COLO668 (cell line): ENCODE results near the gene QPRT.
"Not testable (repeated sequence)": the region's sequence is repeated elsewhere in the genome, so short reads cannot be mapped to it uniquely, and the experiment has no call there.

Source experiments
- DNase-seq: peaks from one replicate; lab custom pipeline; 2025; ENCODE audit not compliant: unreplicated experiment; lab: John Stamatoyannopoulos, UW

QPRT gene

GRCh38 chr16:29714396-29714795 is 35.4 kb downstream of the QPRT start:
- no peak for DNase-seq

- no peak for DNase-seq
These were observed 36.0 kb downstream of the QPRT start for GRCh38 chr16:29714972-29715371.

DNA sequence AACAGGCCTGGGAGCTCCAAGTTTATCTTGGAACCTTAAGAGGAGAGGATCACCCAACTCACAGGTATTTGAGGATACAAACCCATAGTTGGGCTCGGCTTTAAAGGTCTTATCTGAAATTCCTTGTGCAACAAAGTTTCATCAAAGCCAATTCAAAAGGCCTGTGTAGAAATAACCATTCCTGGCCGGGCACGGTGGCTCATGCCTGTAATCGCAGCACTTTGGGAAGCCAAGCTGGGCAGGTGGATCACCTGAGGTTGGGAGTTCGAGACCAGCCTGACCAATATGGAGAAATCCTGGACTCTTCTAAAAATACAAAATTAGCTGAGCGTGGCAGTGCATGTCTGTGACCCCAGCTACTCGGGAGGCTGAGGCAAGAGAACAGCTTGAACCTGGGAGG is 38.1 kb downstream of the QPRT start:
- no peak for DNase-seq

GRCh38 chr16:29719063-29719462 is 40.1 kb downstream of the QPRT start:
- DNase-seq, result no peak

GRCh38 chr16:29720703-29721102 is 41.7 kb downstream of the QPRT start:
- DNase-seq, result no peak

GRCh38 chr16:29721167-29721879 is 42.3 kb downstream of the QPRT start:
- peak; percentile 56 for DNase-seq

GRCh38 chr16:29726845-29727377 is 47.9 kb downstream of the QPRT start:
- DNase-seq, result no peak

GRCh38 chr16:29727452-29727851 is 48.5 kb downstream of the QPRT start:
- no peak for DNase-seq

- DNase-seq, result no peak
These were observed 50.1 kb downstream of the QPRT start for GRCh38 chr16:29729116-29729521.

- DNase-seq, result no peak
These were observed 51.7 kb downstream of the QPRT start for GRCh38 chr16:29730649-29731048.

DNA sequence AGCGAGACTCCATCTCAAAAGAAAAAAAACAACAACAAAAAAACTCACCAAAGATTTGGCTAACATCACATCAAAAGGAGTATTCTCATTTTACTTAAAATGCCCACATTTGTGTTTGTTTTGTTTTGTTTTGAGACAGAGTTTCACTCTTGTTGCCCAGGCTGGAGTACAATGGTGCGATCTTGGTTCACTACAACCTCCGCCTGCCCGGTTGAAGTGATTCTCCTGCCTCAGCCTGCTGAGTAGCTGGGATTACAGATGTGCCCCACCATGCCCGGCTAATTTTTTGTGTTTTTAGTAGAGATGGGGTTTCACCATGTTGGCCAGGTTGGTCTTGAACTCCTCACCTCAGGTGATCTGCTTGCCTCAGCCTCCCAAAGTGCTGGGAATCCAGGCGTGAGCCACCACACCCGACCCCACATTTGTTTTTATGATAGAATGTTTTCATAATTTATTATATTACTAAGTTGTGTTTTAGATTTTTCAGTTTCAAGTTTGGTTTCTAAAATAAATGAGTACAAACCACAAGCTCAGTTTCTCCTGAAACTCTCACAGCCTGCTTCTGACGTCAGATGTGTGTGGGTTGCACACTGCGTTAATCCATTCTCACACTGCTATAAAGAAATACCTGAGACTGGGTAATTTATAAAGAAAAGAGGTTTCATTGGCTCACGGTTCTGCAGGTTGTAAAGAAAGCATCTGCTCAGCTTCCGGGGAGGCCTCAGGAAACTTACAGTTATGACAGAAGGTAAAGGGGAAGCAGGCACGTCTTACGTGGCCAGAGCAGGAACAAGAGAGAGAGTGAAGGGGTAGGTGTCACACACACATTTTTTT is 53.0 kb downstream of the QPRT start:
- not testable (repeated sequence) for DNase-seq

- no peak for DNase-seq
These were observed 55.8 kb downstream of the QPRT start for GRCh38 chr16:29734786-29735185.

DNA sequence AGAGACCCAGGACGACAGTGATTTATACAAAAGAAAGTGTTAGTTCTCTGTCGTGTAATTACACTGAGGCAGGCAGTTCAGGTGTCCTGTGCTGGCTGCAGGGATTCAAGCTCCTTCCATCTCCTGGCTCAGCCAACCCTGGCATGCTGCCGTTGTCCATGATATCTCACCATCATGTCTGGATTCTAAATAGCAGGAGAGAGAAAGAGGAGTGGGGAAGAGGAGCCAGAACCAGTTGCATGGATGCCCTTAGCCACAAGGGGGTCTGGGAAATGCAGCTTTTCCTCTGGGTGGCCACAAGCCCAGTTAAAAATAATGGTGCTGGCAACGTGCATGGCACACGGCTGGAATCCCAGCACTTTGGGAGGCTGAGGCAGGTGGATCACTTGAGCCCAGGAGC is 57.1 kb downstream of the QPRT start:
- no peak for DNase-seq

DNA sequence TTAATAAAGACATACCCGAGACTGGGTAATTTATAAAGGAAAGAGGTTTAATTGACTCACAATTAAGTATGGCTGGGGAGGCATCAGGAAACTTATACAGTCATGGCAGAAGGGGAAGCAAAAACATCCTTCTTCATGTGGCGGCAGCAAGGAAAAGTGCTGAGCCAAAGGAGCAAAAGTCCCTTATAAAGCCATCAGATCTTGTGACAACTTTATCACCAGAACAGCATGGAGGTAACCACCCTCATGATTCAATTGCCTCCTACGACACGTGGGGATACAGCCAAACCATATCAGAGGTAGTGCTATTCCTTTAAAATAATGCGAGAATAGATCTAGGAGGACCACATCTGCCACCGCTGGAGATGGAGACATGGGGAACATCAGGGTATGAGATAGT is 57.8 kb downstream of the QPRT start:
- no peak for DNase-seq

DNA sequence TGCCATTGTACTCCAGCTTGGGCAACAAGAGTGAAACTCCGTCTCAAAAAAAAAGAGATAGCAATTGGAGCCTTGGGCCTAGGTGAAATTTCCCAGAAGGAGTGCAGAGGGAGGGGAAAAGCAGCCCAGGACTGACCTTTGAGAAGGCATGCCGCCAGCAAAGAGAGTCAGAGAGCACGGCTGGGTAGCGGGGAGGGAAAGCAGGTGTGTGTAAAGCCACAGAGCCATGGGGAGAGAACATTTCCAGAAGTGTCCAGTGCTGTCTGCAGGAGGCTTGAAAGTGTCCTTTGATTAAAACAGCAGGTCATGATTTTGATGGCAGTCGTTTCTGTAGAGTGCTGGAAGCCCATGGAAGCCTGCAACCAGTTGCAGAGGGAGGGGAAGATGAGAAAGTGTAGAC is 58.7 kb downstream of the QPRT start:
- no peak for DNase-seq

DNA sequence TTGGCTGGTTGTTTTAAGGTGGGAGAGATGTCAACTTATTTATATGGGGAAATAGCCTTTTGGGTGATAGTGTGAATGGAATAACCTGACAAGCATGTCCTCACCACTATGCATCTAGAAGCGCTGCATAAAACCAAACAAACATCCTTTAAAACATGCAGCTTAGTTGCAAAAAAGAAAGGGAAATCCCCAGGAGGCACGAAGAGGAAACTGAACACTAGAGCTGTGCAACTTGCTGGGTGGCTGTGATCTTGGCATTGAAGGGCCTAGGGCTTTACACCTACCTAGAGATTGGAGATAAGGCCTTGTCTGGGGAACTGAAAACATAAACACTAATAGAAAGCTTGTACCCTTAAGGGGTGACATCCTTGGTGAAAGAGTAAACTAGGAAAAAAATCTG is 59.5 kb downstream of the QPRT start:
- DNase-seq, result no peak

DNA sequence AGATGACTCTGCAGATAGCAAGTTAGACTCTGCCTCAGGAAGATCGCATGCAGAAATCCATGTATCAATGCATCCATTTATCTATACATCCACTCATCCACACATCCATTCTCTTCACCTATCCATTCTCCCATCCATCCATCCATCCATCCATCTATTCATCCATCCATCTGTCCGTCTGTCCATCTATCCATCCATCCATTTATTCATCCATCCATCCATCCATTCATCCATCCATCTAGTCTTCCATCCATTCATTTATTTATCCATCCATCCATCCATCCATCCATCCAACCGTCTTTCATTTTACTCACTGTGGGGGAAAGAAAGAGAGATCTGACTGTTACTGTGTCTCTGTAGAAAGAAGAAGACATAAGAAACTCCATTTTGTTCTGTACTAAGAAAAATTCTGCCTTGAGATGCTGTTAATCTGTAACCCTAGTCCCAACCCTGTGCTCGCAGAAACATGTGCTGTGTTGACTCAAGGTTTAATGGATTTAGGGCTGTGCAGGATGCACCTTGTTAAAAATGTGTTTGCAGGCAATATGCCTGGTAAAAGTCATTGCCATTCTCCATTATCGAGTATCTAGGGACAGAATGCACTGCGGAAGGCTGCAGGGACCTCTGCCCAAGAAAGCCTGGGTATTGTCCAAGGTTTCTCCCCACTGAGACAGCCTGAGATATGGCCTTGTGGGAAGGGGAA is 61.1 kb downstream of the QPRT start:
- DNase-seq, result not testable (repeated sequence)

GRCh38 chr16:29740630-29741015 is 61.6 kb downstream of the QPRT start:
- DNase-seq, result not testable (repeated sequence)

DNA sequence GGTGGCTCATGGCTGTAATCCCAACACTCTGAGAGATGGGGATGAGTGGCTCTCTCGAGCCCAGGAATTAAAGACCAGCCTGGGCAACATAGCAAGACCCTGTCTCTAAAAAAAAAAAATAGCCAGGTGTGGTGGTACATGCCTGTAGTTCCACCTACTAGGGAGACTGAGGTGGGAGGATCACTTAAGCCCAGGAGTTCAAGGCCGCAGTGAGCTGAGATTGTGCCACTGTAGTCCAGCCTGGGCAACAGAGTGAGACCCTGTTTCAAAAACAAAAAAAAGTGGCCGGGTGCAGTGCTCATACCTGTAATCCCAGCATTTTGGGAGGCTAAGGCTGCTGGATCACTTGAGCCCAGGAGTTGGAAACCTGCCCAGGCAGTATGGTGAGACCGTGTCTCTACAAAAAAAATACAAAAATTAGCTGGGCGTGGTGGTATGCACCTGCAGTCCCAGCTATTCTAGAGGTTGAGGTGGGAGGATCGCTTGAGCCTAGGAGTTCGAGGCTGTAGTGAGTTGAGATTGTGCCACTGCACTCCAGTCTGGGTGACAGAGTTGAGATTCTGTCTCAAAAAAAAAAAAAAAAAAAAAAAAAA is 63.8 kb downstream of the QPRT start:
- no peak for DNase-seq

GRCh38 chr16:29743475-29743826 is 64.5 kb downstream of the QPRT start:
- DNase-seq, result no peak

DNA sequence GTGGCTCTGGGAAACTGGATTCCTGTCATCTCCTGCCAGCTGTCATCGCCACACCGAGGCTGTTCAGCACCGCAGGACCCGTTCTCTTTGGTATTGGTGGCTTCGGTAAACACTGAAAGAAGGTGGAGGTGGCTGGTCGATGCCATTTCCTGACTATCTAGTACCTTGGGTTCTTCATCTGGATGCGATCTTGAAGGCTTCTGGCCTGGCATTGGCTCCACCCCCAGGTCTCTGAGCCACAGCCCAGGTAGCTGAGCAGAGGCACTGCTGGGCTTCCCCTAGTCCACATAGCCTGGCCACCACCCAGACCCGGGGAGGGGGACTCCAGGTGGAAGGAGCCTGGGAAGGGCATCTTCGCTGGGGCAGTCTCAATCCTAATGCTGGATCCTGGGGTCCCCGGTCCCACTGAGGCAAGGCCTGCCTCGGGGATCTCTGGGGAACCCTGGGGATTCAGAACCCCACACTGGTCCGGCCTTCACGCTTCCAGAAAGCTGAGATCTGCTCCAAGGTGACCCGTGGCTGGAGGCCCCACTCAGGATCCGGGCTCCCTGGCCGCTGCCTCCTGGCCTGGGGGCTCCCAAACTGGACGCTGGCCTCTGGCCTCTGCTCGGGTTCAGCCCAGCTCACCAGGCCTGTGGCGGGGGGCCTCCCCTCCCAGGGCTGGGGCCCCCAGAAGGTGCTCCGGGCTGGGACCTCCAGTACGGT is 65.0 kb downstream of the QPRT start:
- no peak for DNase-seq
